Endodermal cell (in vitro differentiated cells): Measurements from ENCODE around the gene RPS4Y1. TPM values are rescaled to one million over a fixed set of nuclear protein-coding genes. Genes with fewer than 3 reads are reported as not detected.

Experiments
- DNase-seq: peaks from one replicate; pipeline ENCODE4 v3.0.0-alpha.2; 2017
- H3K27ac ChIP-seq: 2 replicates; pipeline ENCODE4 v1.5.1; 2013; ENCODE audit warnings: mild to moderate bottlenecking, low read depth, low read length, moderate library complexity
- H3K27me3 ChIP-seq: 2 replicates; pipeline ENCODE4 v1.6.1; 2013; ENCODE audit warnings: mild to moderate bottlenecking, low read length, moderate library complexity; ENCODE audit not compliant: insufficient read depth, control insufficient read depth, poor library complexity, severe bottlenecking
- H3K36me3 ChIP-seq: 2 replicates; pipeline ENCODE4 v1.7.0; 2013; ENCODE audit warnings: mild to moderate bottlenecking, low read length, moderate library complexity; ENCODE audit not compliant: control insufficient read depth, insufficient read depth
- H3K4me1 ChIP-seq: one replicate; pipeline ENCODE4 v1.7.0; 2013; ENCODE audit warnings: low read length; ENCODE audit not compliant: control insufficient read depth, insufficient read depth
- H3K4me3 ChIP-seq: 2 replicates; pipeline ENCODE4 v1.5.1; 2013; ENCODE audit warnings: mild to moderate bottlenecking, low read length, moderate library complexity
- H3K9ac ChIP-seq: 2 replicates; pipeline ENCODE4 v1.6.1; 2013; ENCODE audit warnings: mild to moderate bottlenecking, low read length, moderate library complexity; ENCODE audit not compliant: poor library complexity, severe bottlenecking; ENCODE audit errors: extremely low read depth
- H3K9me3 ChIP-seq: 2 replicates; pipeline ENCODE4 v1.6.1; 2013; ENCODE audit warnings: mild to moderate bottlenecking, low read length, moderate library complexity; ENCODE audit not compliant: control insufficient read depth
- H3K27ac Mint-ChIP-seq: 2 replicates; pipeline ENCODE4 v1.8.0; 2020; ENCODE audit warnings: mixed read lengths
- H3K27me3 Mint-ChIP-seq: 2 replicates; pipeline ENCODE4 v1.8.0; 2021; ENCODE audit warnings: mild to moderate bottlenecking, mixed read lengths; ENCODE audit not compliant: insufficient read depth
- H3K36me3 Mint-ChIP-seq: 2 replicates; pipeline ENCODE4 v1.8.0; 2020; ENCODE audit warnings: low read depth, mixed read lengths
- H3K4me1 Mint-ChIP-seq: 2 replicates; pipeline ENCODE4 v1.8.0; 2020; ENCODE audit warnings: mixed read lengths
- H3K4me3 Mint-ChIP-seq: 2 replicates; pipeline ENCODE4 v1.8.0; 2020; ENCODE audit warnings: mild to moderate bottlenecking, moderate library complexity, mixed read lengths
- H3K9me3 Mint-ChIP-seq: 2 replicates; pipeline ENCODE4 v1.8.0; 2020; ENCODE audit warnings: mild to moderate bottlenecking, mixed read lengths
- CTCF ChIP-seq: fragments of 200-600 bp; sonication (generic); conservative IDR thresholded peaks from 2 replicates; pipeline ENCODE4 v1.5.0; 2021; ENCODE audit warnings: antibody characterized with exemption, mild to moderate bottlenecking
- WGBS, 2 experiments: methylation state at CpG; one replicate each; pipeline versions ENCODE4 v1.1.5 to v1.1.7; 2013; ENCODE audit warnings: missing lambda C conversion rate in 2 of 2, mixed read lengths in 1 of 2; ENCODE audit not compliant: insufficient coverage in 1 of 2, insufficient read length in 1 of 2; 5-methylcytosine and 5-hydroxymethylcytosine counted together
- long read RNA-seq, 4 experiments: library from polyadenylated mRNA in 2 of 4; library from RNA in 1 of 4; library from capped mRNA in 1 of 4; stranded (forward) in 3 of 4; unstranded in 1 of 4; transcript quantifications; one replicate each; pipeline ENCODE4 v2.0.0, GENCODE V29; 2020 to 2021; ENCODE audit warnings: inconsistent platforms in 1 of 4
- polyA plus RNA-seq, 2 experiments: library from polyadenylated mRNA; stranded (reverse); fragments of 50-300 nt; gene quantifications; one replicate each; pipeline ENCODE4 v1.2.3, GENCODE V29; 2013
- total RNA-seq, 2 donors: library from RNA; stranded (reverse); fragmentation: NEBNext Ultra II Directional in 1 of 2; extraction: Animal tissue kit (Norgen Biotek cat#: 25700) in 1 of 2; gene quantifications; 2 replicates in 1 of 2; 3 replicates in 1 of 2; pipeline ENCODE4 v1.2.1, GENCODE V29; 2021

The RPS4Y1 gene
- total RNA-seq, result 100 to 1,000 TPM in 1 of 2 donors, not detected in 1; 348 TPM
- 306 TPM for polyA plus RNA-seq (2013, experiment 1 of 2)
- polyA plus RNA-seq (2013, experiment 2 of 2), result 270 TPM
- long read RNA-seq, experiment 1, transcript RPS4Y1-202 (7 exons, 811 nt), result minor isoform, 12 of 247 reads
- long read RNA-seq, experiment 1, transcript RPS4Y1-203 (3 exons, 998 nt), result minor isoform, 6 of 247 reads
- long read RNA-seq, experiment 1, transcript RPS4Y1-201 (7 exons, 1,305 nt), result major isoform, 27 of 247 reads
- long read RNA-seq, experiment 1, partial matches to known transcripts, result 192 of 247 reads
- long read RNA-seq, experiment 1, other reads (novel, unspliced or antisense), result 10 of 247 reads
- long read RNA-seq, experiment 2, transcript RPS4Y1-202 (7 exons, 811 nt), result minor isoform, 16 of 205 reads
- long read RNA-seq, experiment 2, transcript RPS4Y1-201 (7 exons, 1,305 nt), result major isoform, 165 of 205 reads
- long read RNA-seq, experiment 2, partial matches to known transcripts, result 16 of 205 reads
- long read RNA-seq, experiment 2, other reads (novel, unspliced or antisense), result 5 of 205 reads
- long read RNA-seq, experiment 3, result 0 reads
- long read RNA-seq, experiment 4, transcript RPS4Y1-202 (7 exons, 811 nt), result minor isoform, 50 of 708 reads
- long read RNA-seq, experiment 4, transcript RPS4Y1-201 (7 exons, 1,305 nt), result major isoform, 647 of 708 reads
- long read RNA-seq, experiment 4, partial matches to known transcripts, result 7 of 708 reads
- long read RNA-seq, experiment 4, other reads (novel, unspliced or antisense), result 4 of 708 reads

GRCh38 chrY:2841471-2841893 lies at the start of gene RPS4Y1:
RPS4Y1 (plus strand) TSS chrY:2841602; CDS start chrY:2841625, 23 bp downstream.
- no peaks in the 10 kb centered on the region for H3K9me3 Mint-ChIP-seq
- no peaks in the 10 kb centered on the region for H3K36me3 Mint-ChIP-seq
- peaks cover 7% of the 10 kb centered on the region for H3K4me1 ChIP-seq
- H3K4me1 Mint-ChIP-seq, result no peaks in the 10 kb centered on the region
- H3K27me3 Mint-ChIP-seq, result no peaks in the 10 kb centered on the region
- peak within 1 kb of the TSS; percentile 85 for H3K4me3 ChIP-seq
- 0 to 5% methylated on average over 4 to 22 of the region's 22 CpGs for WGBS, 2 experiments
- H3K36me3 ChIP-seq, result peaks cover 38% of the 10 kb centered on the region
- TF ChIP-seq CTCF, result no peak
- H3K4me3 Mint-ChIP-seq, result no peak within 1 kb of the TSS
- H3K9me3 ChIP-seq, result no peaks in the 10 kb centered on the region
- H3K9ac ChIP-seq, result peak within 1 kb of the TSS; percentile 78
- no peaks in the 10 kb centered on the region for H3K27me3 ChIP-seq
- DNase-seq, result no peak
- H3K27ac Mint-ChIP-seq, result no peak within 1 kb of the TSS
- peak within 1 kb of the TSS; percentile 13 for H3K27ac ChIP-seq

- Mint-ChIP-seq H3K27ac (no peak overlapping the region), H3K27me3 (no peaks in the 10 kb centered on the region), H3K4me3 (no peak overlapping the region), H3K4me1 (no peaks in the 10 kb centered on the region), H3K9me3 (no peaks in the 10 kb centered on the region), H3K36me3 (no peaks in the 10 kb centered on the region)
- no peak for TF ChIP-seq CTCF
- H3K4me3 ChIP-seq, result no peak overlapping the region
- WGBS, 2 experiments, result 60 to 89% methylated on average over 1 to 7 of the region's 7 CpGs
- H3K27me3 ChIP-seq, result no peaks in the 10 kb centered on the region
- DNase-seq, result no peak
- no peak overlapping the region for H3K9ac ChIP-seq
- H3K4me1 ChIP-seq, result no peaks in the 10 kb centered on the region
- no peaks in the 10 kb centered on the region for H3K36me3 ChIP-seq
- H3K27ac ChIP-seq, result no peak overlapping the region
- no peaks in the 10 kb centered on the region for H3K9me3 ChIP-seq
Measured at GRCh38 chrY:2796977-2797523, 44.4 kb upstream of the RPS4Y1 start.

GRCh38 chrY:2797991-2798390 lies 43.4 kb upstream of the RPS4Y1 start:
- Histone ChIP-seq H3K27ac (no peak overlapping the region), H3K36me3 (no peaks in the 10 kb centered on the region), H3K9me3 (no peaks in the 10 kb centered on the region), H3K9ac (no peak overlapping the region), H3K4me1 (no peaks in the 10 kb centered on the region), H3K4me3 (no peak overlapping the region), H3K27me3 (no peaks in the 10 kb centered on the region)
- H3K27ac Mint-ChIP-seq, result no peak overlapping the region
- no peak overlapping the region for H3K4me3 Mint-ChIP-seq
- no peak for TF ChIP-seq CTCF
- no peaks in the 10 kb centered on the region for H3K9me3 Mint-ChIP-seq
- H3K27me3 Mint-ChIP-seq, result no peaks in the 10 kb centered on the region
- DNase-seq, result no peak
- no peaks in the 10 kb centered on the region for H3K4me1 Mint-ChIP-seq
- H3K36me3 Mint-ChIP-seq, result no peaks in the 10 kb centered on the region
